Stomach smooth muscle (tissue), 2 donors: Measurements from ENCODE around the gene QSOX2.

ENCODE experiments used
- H3K27ac ChIP-seq: one replicate; pipeline ENCODE4 v1.7.0; 2013; ENCODE audit warnings: mild to moderate bottlenecking, low read length, inconsistent platforms
- H3K27me3 ChIP-seq, 2 donors: one replicate each; pipeline ENCODE4 v1.7.0; 2013; ENCODE audit warnings: low read length in 2 of 2; ENCODE audit not compliant: insufficient read depth in 2 of 2, control insufficient read depth in 1 of 2
- H3K36me3 ChIP-seq, 2 donors: one replicate each; pipeline ENCODE4 v1.7.0; 2013; ENCODE audit warnings: low read length in 2 of 2; ENCODE audit not compliant: control insufficient read depth in 2 of 2, insufficient read depth in 2 of 2
- H3K4me1 ChIP-seq: one replicate; pipeline ENCODE4 v1.7.0; 2013; ENCODE audit warnings: low read length; ENCODE audit not compliant: control insufficient read depth, insufficient read depth
- H3K4me3 ChIP-seq, 2 donors: one replicate each; pipeline ENCODE4 v1.7.0; 2013; ENCODE audit warnings: low read length in 2 of 2
- H3K9ac ChIP-seq, 2 donors: one replicate each; pipeline ENCODE4 v1.7.0; 2013; ENCODE audit warnings: low read length in 2 of 2, mild to moderate bottlenecking in 1 of 2
- H3K9me3 ChIP-seq, 2 donors: one replicate each; pipeline ENCODE4 v1.7.0; 2013; ENCODE audit warnings: low read length in 2 of 2; ENCODE audit not compliant: control insufficient read depth in 2 of 2
- donor health status: healthy.
- donor health status: Pancreatic carcinoma.

QSOX2 gene, protein sequence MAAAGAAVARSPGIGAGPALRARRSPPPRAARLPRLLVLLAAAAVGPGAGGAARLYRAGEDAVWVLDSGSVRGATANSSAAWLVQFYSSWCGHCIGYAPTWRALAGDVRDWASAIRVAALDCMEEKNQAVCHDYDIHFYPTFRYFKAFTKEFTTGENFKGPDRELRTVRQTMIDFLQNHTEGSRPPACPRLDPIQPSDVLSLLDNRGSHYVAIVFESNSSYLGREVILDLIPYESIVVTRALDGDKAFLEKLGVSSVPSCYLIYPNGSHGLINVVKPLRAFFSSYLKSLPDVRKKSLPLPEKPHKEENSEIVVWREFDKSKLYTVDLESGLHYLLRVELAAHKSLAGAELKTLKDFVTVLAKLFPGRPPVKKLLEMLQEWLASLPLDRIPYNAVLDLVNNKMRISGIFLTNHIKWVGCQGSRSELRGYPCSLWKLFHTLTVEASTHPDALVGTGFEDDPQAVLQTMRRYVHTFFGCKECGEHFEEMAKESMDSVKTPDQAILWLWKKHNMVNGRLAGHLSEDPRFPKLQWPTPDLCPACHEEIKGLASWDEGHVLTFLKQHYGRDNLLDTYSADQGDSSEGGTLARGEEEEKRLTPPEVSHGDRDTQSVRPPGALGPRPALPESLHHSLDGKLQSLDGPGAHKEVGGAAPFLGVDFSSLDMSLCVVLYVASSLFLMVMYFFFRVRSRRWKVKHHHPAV

GRCh38 chr9:136245219-136246150 is at the start of gene QSOX2:
TSS of gene QSOX2 (minus strand) at chr9:136245812. CDS start at chr9:136245803, 9 bp downstream.
- Histone ChIP-seq H3K4me1 (peaks cover 18% of the 10 kb centered on the region), H3K4me3 (peak within 1 kb of the TSS; percentile 78 to 81), H3K36me3 (no peaks in the 10 kb centered on the region), H3K9me3 (no peaks in the 10 kb centered on the region), H3K27ac (no peak within 1 kb of the TSS), H3K9ac (peak within 1 kb of the TSS; percentile 70 to 71), H3K27me3 (no peaks in the 10 kb centered on the region)

- no peak overlapping the region for H3K27ac ChIP-seq
- no peaks in the 10 kb centered on the region for H3K9me3 ChIP-seq
- H3K27me3 ChIP-seq = peaks cover 16% of the 10 kb centered on the region in 2 donors
- no peak overlapping the region for H3K9ac ChIP-seq
- H3K4me3 ChIP-seq = no peak overlapping the region
- no peaks in the 10 kb centered on the region for H3K36me3 ChIP-seq
- H3K4me1 ChIP-seq = no peaks in the 10 kb centered on the region
Observed at GRCh38 chr9:136295055-136295454, 49.4 kb upstream of the QSOX2 start.

- H3K9ac ChIP-seq = no peak overlapping the region
- no peaks in the 10 kb centered on the region for H3K36me3 ChIP-seq
- H3K4me1 ChIP-seq = no peaks in the 10 kb centered on the region
- peaks cover 16% of the 10 kb centered on the region in 2 donors for H3K27me3 ChIP-seq
- no peak overlapping the region for H3K27ac ChIP-seq
- H3K9me3 ChIP-seq = no peaks in the 10 kb centered on the region
- H3K4me3 ChIP-seq = no peak overlapping the region
Observed at GRCh38 chr9:136294437-136294836, 48.8 kb upstream of the QSOX2 start.

DNA sequence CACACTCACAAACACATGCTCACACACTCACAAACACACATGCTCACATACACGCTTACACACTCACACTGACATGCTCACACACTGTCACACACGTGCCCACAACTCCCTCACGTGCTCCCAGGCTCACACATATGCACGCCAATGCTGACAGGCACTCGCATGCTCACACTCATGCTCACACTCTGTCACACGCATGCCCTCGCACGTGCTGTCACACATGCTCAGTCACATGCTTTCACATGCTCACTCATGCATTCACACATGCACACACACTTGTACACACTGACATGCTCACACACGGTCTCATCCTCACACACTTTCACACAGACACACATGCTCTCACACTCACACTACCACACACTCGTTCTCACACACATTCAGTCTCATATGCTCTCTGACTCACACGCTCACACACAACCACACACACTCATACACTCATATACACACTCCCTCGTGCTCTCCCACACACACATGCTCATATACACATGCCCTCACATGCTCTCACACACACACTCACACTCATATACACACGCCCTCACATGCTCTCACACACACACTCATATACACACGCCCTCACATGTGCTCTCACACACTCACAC is 48.0 kb upstream of the QSOX2 start:
- Histone ChIP-seq H3K27ac (no peak overlapping the region), H3K9me3 (no peaks in the 10 kb centered on the region), H3K9ac (no peak overlapping the region), H3K36me3 (no peaks in the 10 kb centered on the region), H3K4me1 (no peaks in the 10 kb centered on the region), H3K27me3 (peaks cover 19% of the 10 kb centered on the region in 2 donors), H3K4me3 (no peak overlapping the region)

GRCh38 chr9:136292591-136293448 is 47.2 kb upstream of the QSOX2 start:
- no peaks in the 10 kb centered on the region for H3K4me1 ChIP-seq
- no peak overlapping the region for H3K9ac ChIP-seq
- H3K36me3 ChIP-seq = no peaks in the 10 kb centered on the region
- no peak overlapping the region for H3K27ac ChIP-seq
- peaks cover 22 to 24% of the 10 kb centered on the region in 2 donors for H3K27me3 ChIP-seq
- H3K4me3 ChIP-seq = no peak overlapping the region
- H3K9me3 ChIP-seq = no peaks in the 10 kb centered on the region

GRCh38 chr9:136292026-136292538 is 46.5 kb upstream of the QSOX2 start:
- H3K4me1 ChIP-seq = no peaks in the 10 kb centered on the region
- H3K27me3 ChIP-seq = peaks cover 22 to 26% of the 10 kb centered on the region in 2 donors
- no peaks in the 10 kb centered on the region for H3K9me3 ChIP-seq
- H3K27ac ChIP-seq = no peak overlapping the region
- H3K4me3 ChIP-seq = no peak overlapping the region
- H3K36me3 ChIP-seq = no peaks in the 10 kb centered on the region
- H3K9ac ChIP-seq = no peak overlapping the region

DNA sequence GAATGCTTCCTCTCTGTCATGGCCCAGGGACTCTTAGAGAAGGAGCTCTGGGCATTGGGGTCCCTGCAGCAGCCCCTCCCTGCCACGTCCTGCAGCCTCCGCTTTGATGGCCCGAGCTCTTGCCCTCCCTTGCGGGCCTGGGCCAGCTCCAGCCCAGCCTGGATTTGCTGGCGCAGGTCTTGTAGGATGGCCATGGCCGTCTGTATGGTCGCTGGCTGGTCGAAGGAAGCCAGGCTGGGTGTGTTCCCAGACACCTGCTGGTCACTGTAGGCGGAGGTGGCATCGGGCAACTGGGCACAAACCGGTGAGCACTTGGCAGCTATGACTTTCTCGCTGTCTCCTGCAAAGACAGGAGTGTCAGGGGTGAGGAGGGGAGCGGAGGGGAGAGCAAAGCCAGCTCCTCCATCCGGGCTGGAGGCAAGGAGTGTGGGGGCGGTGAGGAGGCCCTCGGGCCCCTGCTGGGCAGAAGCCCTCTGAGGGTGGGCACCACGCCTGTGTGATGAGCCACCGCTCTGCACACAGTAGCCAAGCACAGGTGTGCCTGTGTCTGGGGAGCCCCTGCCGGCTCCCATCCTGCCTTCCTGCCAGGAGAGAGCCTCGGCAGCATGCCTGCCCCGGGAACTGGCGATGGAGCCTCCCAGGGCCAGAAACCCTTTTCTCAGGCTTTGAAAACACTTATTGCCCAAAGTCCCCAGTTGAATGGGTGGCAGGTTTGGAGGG is 45.9 kb upstream of the QSOX2 start:
- Histone ChIP-seq H3K27me3 (peaks cover 18 to 28% of the 10 kb centered on the region in 2 donors), H3K36me3 (no peaks in the 10 kb centered on the region), H3K9me3 (no peaks in the 10 kb centered on the region), H3K9ac (no peak overlapping the region), H3K4me1 (no peaks in the 10 kb centered on the region), H3K27ac (no peak overlapping the region), H3K4me3 (no peak overlapping the region)

GRCh38 chr9:136290508-136291000 is 44.9 kb upstream of the QSOX2 start:
- Histone ChIP-seq H3K27ac (no peak overlapping the region), H3K4me3 (no peak overlapping the region), H3K9ac (no peak overlapping the region), H3K36me3 (no peaks in the 10 kb centered on the region), H3K9me3 (no peaks in the 10 kb centered on the region), H3K4me1 (no peaks in the 10 kb centered on the region), H3K27me3 (peaks cover 21 to 26% of the 10 kb centered on the region in 2 donors)
